GM12865 (cell line): ENCODE measurements around the gene SHCBP1L.
A peak's percentile ranks its signal among the peaks of the same experiment; 100 is the strongest.
"Not testable (repeated sequence)": the region's sequence is repeated elsewhere in the genome, so short reads cannot be mapped to it uniquely, and the experiment has no call there.

Experiments
- DNase-seq: peaks from one replicate; pipeline ENCODE4 v3.0.0; 2010; ENCODE audit warnings: low read depth
- H3K4me3 ChIP-seq: 2 replicates; pipeline ENCODE4 v1.5.1; 2011; ENCODE audit warnings: mild to moderate bottlenecking, low read depth, low read length, control low read depth
- CTCF ChIP-seq: IDR thresholded peaks from 2 replicates; pipeline ENCODE4 v1.5.1; 2011; ENCODE audit warnings: low read length, control low read depth, low read depth, inconsistent platforms; ENCODE audit not compliant: insufficient read depth; ENCODE audit errors: missing control alignments

Gene SHCBP1L

GRCh38 chr1:182927693-182928433, 25.1 kb downstream of the SHCBP1L start:
- peak; percentile 14 for DNase-seq
- no peak overlapping the region for H3K4me3 ChIP-seq
- TF ChIP-seq CTCF = no peak

DNA sequence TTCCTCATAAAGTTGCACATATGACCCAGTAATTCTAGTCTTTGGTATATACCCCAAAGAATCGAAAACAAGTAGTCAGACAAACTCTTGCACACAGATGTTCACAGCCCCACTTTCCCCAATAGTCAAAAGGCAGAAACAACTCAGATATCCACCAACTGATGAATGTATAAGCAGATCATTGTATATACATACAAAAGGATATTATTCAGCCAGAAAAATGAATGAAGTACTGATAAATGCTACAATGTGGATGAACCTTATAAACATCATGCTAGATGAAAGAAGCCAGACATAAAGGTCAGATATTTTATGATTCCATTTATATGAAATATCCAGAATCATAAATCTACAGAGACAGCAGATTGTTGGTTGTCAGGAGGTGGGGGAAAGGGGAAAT, 27.3 kb downstream of the SHCBP1L start:
- DNase-seq = no peak
- TF ChIP-seq CTCF = no peak
- H3K4me3 ChIP-seq = no peak overlapping the region

- no peak for DNase-seq
- no peak for TF ChIP-seq CTCF
- H3K4me3 ChIP-seq = no peak overlapping the region
These were observed 35.6 kb downstream of the SHCBP1L start for GRCh38 chr1:182917378-182917777.

- no peak for TF ChIP-seq CTCF
- DNase-seq = no peak
- H3K4me3 ChIP-seq = no peak overlapping the region
These were observed 39.6 kb downstream of the SHCBP1L start for GRCh38 chr1:182913401-182913800.

DNA sequence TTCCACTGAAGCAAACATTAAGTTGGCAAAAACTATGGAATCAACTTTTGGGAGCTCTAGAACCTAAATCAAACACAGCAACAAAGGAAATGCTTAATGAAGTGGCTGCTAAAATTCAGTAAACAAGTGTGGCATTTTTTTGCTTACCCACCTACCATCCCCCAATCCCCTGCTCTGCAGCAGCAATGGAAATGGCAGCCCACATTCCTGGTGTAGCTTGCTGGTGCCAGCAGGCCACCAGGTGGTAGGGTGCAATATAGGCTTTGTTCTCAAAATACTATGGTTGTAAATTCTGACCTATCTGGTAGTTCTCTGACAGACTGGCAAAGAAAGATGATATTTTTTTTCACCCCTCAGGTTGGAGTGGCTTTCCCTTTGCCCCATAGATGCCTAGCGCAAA, 42.8 kb downstream of the SHCBP1L start:
- H3K4me3 ChIP-seq = no peak overlapping the region
- no peak for TF ChIP-seq CTCF
- no peak for DNase-seq

DNA sequence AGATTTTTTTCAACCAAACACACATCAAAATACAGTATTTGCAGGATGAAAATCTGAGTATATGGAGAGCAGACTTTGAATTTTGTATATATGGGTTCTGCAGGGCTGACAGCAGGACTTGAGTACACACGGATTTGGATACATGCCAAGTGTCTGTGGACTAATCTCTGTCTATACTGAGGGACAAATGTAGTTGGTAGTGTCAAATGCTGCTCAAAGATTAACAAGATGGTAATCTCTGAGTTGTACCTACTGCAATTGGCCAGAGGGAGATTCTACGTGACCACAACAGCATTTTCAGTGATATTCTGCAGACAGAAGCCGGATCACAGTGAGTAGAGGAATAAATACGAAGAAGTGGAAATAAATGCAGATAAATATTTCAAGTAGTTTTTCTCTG, 43.4 kb downstream of the SHCBP1L start:
- DNase-seq = no peak
- no peak for TF ChIP-seq CTCF
- no peak overlapping the region for H3K4me3 ChIP-seq

GRCh38 chr1:182905321-182905720, 47.6 kb downstream of the SHCBP1L start:
- DNase-seq = no peak
- TF ChIP-seq CTCF = no peak
- H3K4me3 ChIP-seq = no peak overlapping the region

DNA sequence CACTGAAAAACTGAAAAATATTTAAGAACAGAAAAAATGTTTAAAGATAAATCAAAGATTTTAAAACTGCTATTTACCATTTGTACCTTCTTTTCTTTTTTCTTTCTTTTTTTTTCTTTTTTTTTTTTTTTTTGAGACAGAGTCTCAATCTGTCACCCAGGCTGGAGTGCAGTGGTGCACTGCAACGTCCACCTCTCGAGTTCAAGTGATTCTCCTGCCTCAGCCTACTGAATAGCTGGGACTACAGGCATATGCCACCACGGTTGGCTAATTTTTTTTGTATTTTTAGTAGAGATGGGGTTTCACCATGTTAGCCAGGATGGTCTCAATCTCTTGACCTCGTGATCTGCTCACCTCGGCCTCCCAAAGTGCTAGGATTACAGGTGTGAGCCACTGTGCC, 51.0 kb downstream of the SHCBP1L start:
- DNase-seq, H3K4me3 ChIP-seq: not testable (repeated sequence)
